ENCODE measurements around the gene LIPC. TPM values are rescaled to one million over a fixed set of nuclear protein-coding genes. Genes with fewer than 3 reads are reported as not detected.

LIPC gene
- total and polyA plus RNA-seq, 10 of the 15 experiments (the other 5 are each of a cell fraction or from before 2014, with no cell fraction given), result 0.06 to 0.31 (median 0.16) TPM; not detected in 1

GRCh38 chr15:58386081-58386480, 45.7 kb upstream of the LIPC start:
- Histone ChIP-seq H3K4me2 (ENCODE audit: control insufficient read depth, insufficient read depth) (no peak overlapping the region), H3K27me3 (replicated peaks in 1 of 2; ENCODE audit: control insufficient read depth in 2 of 2, insufficient read depth in 2 of 2, low read length in 1 of 2) (no peaks in the 10 kb centered on the region), H3K79me2 (ENCODE audit: control insufficient read depth, insufficient read depth, low read length) (no peaks in the 10 kb centered on the region), H3K9ac (ENCODE audit: control insufficient read depth, insufficient read depth, low read length) (no peak overlapping the region), H3K4me1 (ENCODE audit: control insufficient read depth, insufficient read depth, low read length) (no peaks in the 10 kb centered on the region), H3K4me3 (no peak overlapping the region), H3K9me3 (replicated peaks; ENCODE audit: control insufficient read depth, insufficient read depth, low read length) (no peaks in the 10 kb centered on the region), H3K27ac (ENCODE audit: control insufficient read depth, insufficient read depth) (no peak overlapping the region), H4K20me1 (ENCODE audit: control insufficient read depth, insufficient read depth) (no peaks in the 10 kb centered on the region), H3K36me3 (ENCODE audit: control insufficient read depth in 2 of 2, insufficient read depth in 2 of 2, low read length in 1 of 2) (no peaks in the 10 kb centered on the region), H2AFZ (ENCODE audit: control insufficient read depth, low read depth, low read length) (no peak overlapping the region)
- in situ Hi-C loops (cut with MboI) (no loop called here), intact Hi-C loops (cut with micrococcal nuclease; ENCODE audit: unreplicated experiment) (no loop called here)
- ATAC-seq (no peak), DNase-seq (ENCODE audit: low read depth, low spot score) (no peak), FAIRE-seq (no peak)
- POLR2A ChIA-PET, result no interaction called here
- CTCF ChIA-PET, result interaction anchor here (0.8 kb wide), 1 partner anchor 16 kb away, joined by 3 read pairs; no protein-coding TSS in a partner anchor
- RAD21 ChIA-PET (ENCODE audit: unreplicated experiment), result interaction anchor here (1.1 to 1.2 kb wide), 2 partner anchors 34 to 35 kb away, joined by 3 read pairs; no protein-coding TSS in a partner anchor
- 46% methylated on average over 3 of the region's 3 CpGs for WGBS (ENCODE audit: insufficient coverage, insufficient replicate concordance, low lambda C conversion rate, missing lambda C conversion rate)
- SMC1A ChIA-PET (ENCODE audit: uncharacterized antibody, unreplicated experiment), result no interaction called here
- TF ChIP-seq ZBTB11 (CRISPR knock-in tag; IDR thresholded peaks at IDR 0.05) (no peak), MEF2A (IDR thresholded peaks at IDR 0.05; ENCODE audit: insufficient read depth, low read depth, low read length) (no peak), ESRRA (IDR thresholded peaks at IDR 0.05; ENCODE audit: low read length) (no peak), TARDBP (IDR thresholded peaks at IDR 0.05; ENCODE audit: borderline replicate concordance) (no peak), SP1 (IDR thresholded peaks at IDR 0.05; ENCODE audit: low read depth, low read length) (no peak), ETV6 (conservative IDR thresholded peaks at IDR 0.05 in 1 of 2, IDR thresholded peaks at IDR 0.05 in 1 of 2; ENCODE audit: borderline replicate concordance in 1 of 2, low read depth in 1 of 2) (no peak)
- BruUV-seq (replicated peaks), result no TSS peak

Data from GM12878 (cell line).